Skeletal muscle tissue (tissue), 4 donors: ENCODE results near the gene FAM110A. TPM values are rescaled to one million over a fixed set of nuclear protein-coding genes. Genes with fewer than 3 reads are reported as not detected.

ENCODE experiments used
- H3K27ac ChIP-seq: one replicate; pipeline ENCODE4 v1.7.0; 2013; ENCODE audit warnings: mild to moderate bottlenecking, low read depth, low read length, inconsistent platforms
- H3K27me3 ChIP-seq, 3 donors: one replicate each; pipeline ENCODE4 v1.7.0; 2013; ENCODE audit warnings: low read length in 3 of 3; ENCODE audit not compliant: control insufficient read depth in 3 of 3, insufficient read depth in 3 of 3
- H3K36me3 ChIP-seq, 3 donors: one replicate each; pipeline ENCODE4 v1.7.0; 2013; ENCODE audit warnings: low read length in 3 of 3; ENCODE audit not compliant: control insufficient read depth in 3 of 3, insufficient read depth in 3 of 3
- H3K4me1 ChIP-seq, 3 donors: one replicate each; pipeline ENCODE4 v1.7.0; 2013; ENCODE audit warnings: low read length in 3 of 3, mild to moderate bottlenecking in 3 of 3; ENCODE audit not compliant: control insufficient read depth in 3 of 3, insufficient read depth in 3 of 3
- H3K4me3 ChIP-seq, 3 donors: one replicate each; pipeline ENCODE4 v1.7.0; 2013; ENCODE audit warnings: low read length in 3 of 3
- H3K9ac ChIP-seq, 3 donors: one replicate each; pipeline ENCODE4 v1.7.0; 2013; ENCODE audit warnings: low read length in 3 of 3, mild to moderate bottlenecking in 3 of 3, moderate library complexity in 2 of 3, low read depth in 1 of 3
- H3K9me3 ChIP-seq, 3 donors: one replicate each; pipeline ENCODE4 v1.7.0; 2013; ENCODE audit warnings: low read length in 3 of 3; ENCODE audit not compliant: control insufficient read depth in 3 of 3
- total RNA-seq: library from RNA; depleted of rRNA; stranded (reverse); fragments of >200 nt; gene quantifications from one replicate; pipeline ENCODE4 v1.2.3, GENCODE V29; 2014
- donor health status: Osteomylitis.

Gene FAM110A
- total RNA-seq, 1 donor from 2014 or later: 7.3 TPM

GRCh38 chr20:868279-868678 is 34.8 kb downstream of the FAM110A start:
- Histone ChIP-seq H3K27ac (no peak overlapping the region), H3K9ac (no peak overlapping the region), H3K27me3 (peaks cover 0 to 32% (median 22%) of the 10 kb centered on the region in 3 donors), H3K9me3 (no peaks in the 10 kb centered on the region), H3K4me3 (no peak overlapping the region), H3K36me3 (no peaks in the 10 kb centered on the region), H3K4me1 (no peaks in the 10 kb centered on the region)

- Histone ChIP-seq H3K4me3 (no peak overlapping the region), H3K36me3 (no peaks in the 10 kb centered on the region), H3K4me1 (no peaks in the 10 kb centered on the region), H3K9ac (no peak overlapping the region), H3K9me3 (no peaks in the 10 kb centered on the region), H3K27ac (no peak overlapping the region), H3K27me3 (peaks cover 0 to 37% (median 28%) of the 10 kb centered on the region in 3 donors)
These were observed 36.1 kb downstream of the FAM110A start for GRCh38 chr20:869606-870005.

GRCh38 chr20:870758-871157 is 37.2 kb downstream of the FAM110A start:
- no peak overlapping the region for H3K27ac ChIP-seq
- no peak overlapping the region for H3K4me3 ChIP-seq
- H3K27me3 ChIP-seq: peaks cover 0 to 42% (median 26%) of the 10 kb centered on the region in 3 donors
- no peaks in the 10 kb centered on the region for H3K4me1 ChIP-seq
- no peaks in the 10 kb centered on the region for H3K36me3 ChIP-seq
- no peak overlapping the region for H3K9ac ChIP-seq
- no peaks in the 10 kb centered on the region for H3K9me3 ChIP-seq

GRCh38 chr20:871436-871835 is 37.9 kb downstream of the FAM110A start:
- no peaks in the 10 kb centered on the region for H3K36me3 ChIP-seq
- H3K27me3 ChIP-seq: peaks cover 0 to 40% (median 26%) of the 10 kb centered on the region in 3 donors

GRCh38 chr20:871948-872347 is 38.4 kb downstream of the FAM110A start:
- H3K27me3 ChIP-seq: peaks cover 0 to 38% (median 26%) of the 10 kb centered on the region in 3 donors
- H3K27ac ChIP-seq: no peak overlapping the region
- no peak overlapping the region for H3K9ac ChIP-seq
- no peaks in the 10 kb centered on the region for H3K36me3 ChIP-seq
- H3K9me3 ChIP-seq: no peaks in the 10 kb centered on the region
- H3K4me1 ChIP-seq: no peaks in the 10 kb centered on the region
- H3K4me3 ChIP-seq: no peak overlapping the region

More at GRCh38 chr20:871436-871835, 37.9 kb downstream of the FAM110A start:
- Histone ChIP-seq H3K4me1 (no peaks in the 10 kb centered on the region), H3K4me3 (no peak overlapping the region), H3K9me3 (no peaks in the 10 kb centered on the region), H3K27ac (no peak overlapping the region), H3K9ac (no peak overlapping the region)

- Histone ChIP-seq H3K4me3 (no peak overlapping the region), H3K27me3 (peaks cover 0 to 38% (median 24%) of the 10 kb centered on the region in 3 donors), H3K36me3 (no peaks in the 10 kb centered on the region), H3K27ac (no peak overlapping the region), H3K4me1 (no peaks in the 10 kb centered on the region), H3K9ac (no peak overlapping the region), H3K9me3 (no peaks in the 10 kb centered on the region)
These were observed 39.5 kb downstream of the FAM110A start for GRCh38 chr20:872855-873520.

GRCh38 chr20:873875-874607 is 40.5 kb downstream of the FAM110A start:
- H3K9ac ChIP-seq: no peak overlapping the region
- H3K9me3 ChIP-seq: no peaks in the 10 kb centered on the region
- H3K4me1 ChIP-seq: no peaks in the 10 kb centered on the region
- H3K4me3 ChIP-seq: no peak overlapping the region
- H3K36me3 ChIP-seq: no peaks in the 10 kb centered on the region
- H3K27ac ChIP-seq: no peak overlapping the region
- H3K27me3 ChIP-seq: peaks cover 0 to 33% (median 17%) of the 10 kb centered on the region in 3 donors

GRCh38 chr20:875115-875514 is 41.6 kb downstream of the FAM110A start:
- no peaks in the 10 kb centered on the region for H3K9me3 ChIP-seq
- no peak overlapping the region for H3K9ac ChIP-seq
- no peaks in the 10 kb centered on the region for H3K4me1 ChIP-seq
- H3K27ac ChIP-seq: no peak overlapping the region
- H3K4me3 ChIP-seq: no peak overlapping the region
- no peaks in the 10 kb centered on the region for H3K36me3 ChIP-seq
- peaks cover 0 to 31% (median 11%) of the 10 kb centered on the region in 3 donors for H3K27me3 ChIP-seq

- Histone ChIP-seq H3K36me3 (no peaks in the 10 kb centered on the region), H3K27ac (no peak overlapping the region), H3K9me3 (no peaks in the 10 kb centered on the region), H3K4me1 (no peaks in the 10 kb centered on the region), H3K27me3 (peaks cover 0 to 25% (median 11%) of the 10 kb centered on the region in 3 donors), H3K9ac (no peak overlapping the region), H3K4me3 (no peak overlapping the region)
These were observed 44.3 kb downstream of the FAM110A start for GRCh38 chr20:877814-878213.
